CD4-positive, CD25-positive, alpha-beta regulatory T cell (primary cell): Measurements from ENCODE around the gene DHX35. TPM values are rescaled to one million over a fixed set of nuclear protein-coding genes. Genes with fewer than 3 reads are reported as not detected.

Experiments
- ATAC-seq, 2 donors: fragments of 150-1000 bp; cut with Tn5 transposase; one replicate each; pipeline ENCODE4 v1.10.0; 2021; ENCODE audit warnings: low read depth in 2 of 2, moderate number of reproducible peaks in 2 of 2, moderate library complexity in 1 of 2
- DNase-seq, 3 donors: peaks; one replicate each; pipeline versions ENCODE4 v3.0.0 to v3.0.0-alpha.2; 2012 to 2022; ENCODE audit warnings: mixed read lengths in 1 of 3
- H3K27ac ChIP-seq: one replicate; pipeline ENCODE4 v1.7.0; 2013; ENCODE audit warnings: mild to moderate bottlenecking, low read length; ENCODE audit not compliant: insufficient read depth, poor library complexity, severe bottlenecking
- H3K27me3 ChIP-seq: one replicate; pipeline ENCODE4 v1.7.0; 2013; ENCODE audit warnings: low read length; ENCODE audit not compliant: control insufficient read depth, insufficient read depth
- H3K36me3 ChIP-seq: one replicate; pipeline ENCODE4 v1.7.0; 2013; ENCODE audit warnings: mild to moderate bottlenecking, low read length, moderate library complexity; ENCODE audit not compliant: control insufficient read depth, insufficient read depth
- H3K4me1 ChIP-seq: 2 replicates; pipeline ENCODE4 v1.7.0; 2013; ENCODE audit warnings: mild to moderate bottlenecking, low read length; ENCODE audit not compliant: insufficient read depth, control insufficient read depth, poor library complexity, severe bottlenecking
- H3K4me3 ChIP-seq: one replicate; pipeline ENCODE4 v1.7.0; 2013; ENCODE audit warnings: low read depth, mild to moderate bottlenecking, low read length, moderate library complexity
- H3K9me3 ChIP-seq, 2 experiments: 1 replicate in 1 of 2; 2 replicates in 1 of 2; pipeline ENCODE4 v1.7.0; 2013; ENCODE audit warnings: low read length in 2 of 2, mild to moderate bottlenecking in 1 of 2, moderate library complexity in 1 of 2; ENCODE audit not compliant: control insufficient read depth in 2 of 2
- H3K27ac Mint-ChIP-seq, 3 donors: one replicate each; pipeline ENCODE4 v1.8.0; 2020 to 2022; ENCODE audit warnings: mild to moderate bottlenecking in 3 of 3, mixed read lengths in 3 of 3, moderate library complexity in 2 of 3
- H3K27me3 Mint-ChIP-seq: one replicate; pipeline ENCODE4 v1.8.0; 2022; ENCODE audit warnings: mild to moderate bottlenecking, mixed read lengths
- H3K36me3 Mint-ChIP-seq: one replicate; pipeline ENCODE4 v1.8.0; 2020; ENCODE audit warnings: mixed read lengths
- H3K4me1 Mint-ChIP-seq, 4 donors: one replicate each; pipeline ENCODE4 v1.8.0; 2020 to 2022; ENCODE audit warnings: mixed read lengths in 4 of 4, mild to moderate bottlenecking in 1 of 4
- H3K4me3 Mint-ChIP-seq, 4 donors: one replicate each; pipeline ENCODE4 v1.8.0; 2020 to 2022; ENCODE audit warnings: mild to moderate bottlenecking in 4 of 4, mixed read lengths in 4 of 4, moderate library complexity in 3 of 4
- H3K9me3 Mint-ChIP-seq, 7 donors: one replicate each; pipeline ENCODE4 v1.8.0; 2020 to 2022; ENCODE audit warnings: mixed read lengths in 7 of 7, mild to moderate bottlenecking in 3 of 7, moderate library complexity in 2 of 7
- polyA plus RNA-seq, 4 donors: library from polyadenylated mRNA; unstranded; fragments of 300-500 nt; fragmentation: Illumina TruSeq; gene quantifications; one replicate each; pipeline ENCODE4 v1.2.3, GENCODE V29; 2021
- total RNA-seq: library from RNA; stranded (reverse); gene quantifications from one replicate; pipeline ENCODE4 v1.2.3, GENCODE V29; 2022

The DHX35 gene
- total and polyA plus RNA-seq, 5 donors from 2014 or later, result 4.0 to 12.4 (median 5.7) TPM

DNA sequence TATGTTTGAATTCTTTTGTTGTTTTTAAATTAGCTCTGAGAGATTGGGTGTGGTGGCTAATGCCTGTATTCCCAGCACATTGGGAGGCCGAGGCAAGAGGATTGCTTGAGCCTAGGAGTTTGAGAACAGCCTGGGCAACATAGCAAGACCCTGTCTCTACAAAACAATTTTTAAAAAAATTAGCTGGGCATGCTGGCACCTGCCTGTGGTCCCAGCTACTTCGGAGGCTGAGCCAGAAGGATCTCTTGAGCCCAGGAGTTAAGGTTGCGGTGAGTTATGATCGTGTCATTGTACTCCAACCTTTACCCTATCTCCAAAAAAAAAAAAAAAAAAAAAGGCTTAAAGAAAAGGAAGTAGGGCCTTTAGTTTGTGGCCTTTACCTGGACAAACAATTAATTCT lies 22.9 kb downstream of the DHX35 start:
- no peaks in the 10 kb centered on the region for H3K9me3 ChIP-seq
- Mint-ChIP-seq H3K4me1 (peaks cover 14 to 20% (median 18%) of the 10 kb centered on the region in 4 donors), H3K4me3 (no peak overlapping the region), H3K36me3 (peaks cover 38% of the 10 kb centered on the region), H3K9me3 (no peaks in the 10 kb centered on the region), H3K27me3 (no peaks in the 10 kb centered on the region), H3K27ac (peak overlapping the region in 1 of 3 donors; percentile 18)
- H3K36me3 ChIP-seq, result peaks cover 24% of the 10 kb centered on the region
- DNase-seq (no peak), ATAC-seq (no peak)
- H3K27ac ChIP-seq, result no peak overlapping the region
- H3K4me3 ChIP-seq, result no peak overlapping the region
- H3K4me1 ChIP-seq, result no peaks in the 10 kb centered on the region
- no peaks in the 10 kb centered on the region for H3K27me3 ChIP-seq

GRCh38 chr20:38985603-38986170 lies 23.5 kb downstream of the DHX35 start:
- ATAC-seq, result no peak
- H3K9me3 Mint-ChIP-seq, result no peaks in the 10 kb centered on the region
- Histone ChIP-seq H3K27ac (no peak overlapping the region), H3K9me3 (no peaks in the 10 kb centered on the region), H3K4me3 (no peak overlapping the region), H3K4me1 (no peaks in the 10 kb centered on the region), H3K27me3 (no peaks in the 10 kb centered on the region), H3K36me3 (peaks cover 27% of the 10 kb centered on the region)
- no peak overlapping the region for H3K4me3 Mint-ChIP-seq
- no peak for DNase-seq
- peaks cover 40% of the 10 kb centered on the region for H3K36me3 Mint-ChIP-seq
- peaks cover 12 to 18% (median 15%) of the 10 kb centered on the region in 4 donors for H3K4me1 Mint-ChIP-seq
- no peaks in the 10 kb centered on the region for H3K27me3 Mint-ChIP-seq
- H3K27ac Mint-ChIP-seq, result no peak overlapping the region

- peaks cover 44% of the 10 kb centered on the region for H3K36me3 Mint-ChIP-seq
- Histone ChIP-seq H3K36me3 (peaks cover 30% of the 10 kb centered on the region), H3K9me3 (no peaks in the 10 kb centered on the region), H3K27me3 (no peaks in the 10 kb centered on the region), H3K4me3 (no peak overlapping the region), H3K4me1 (no peaks in the 10 kb centered on the region), H3K27ac (no peak overlapping the region)
- H3K9me3 Mint-ChIP-seq, result no peaks in the 10 kb centered on the region
- peaks cover 6 to 18% (median 11%) of the 10 kb centered on the region in 4 donors for H3K4me1 Mint-ChIP-seq
- H3K4me3 Mint-ChIP-seq, result no peak overlapping the region
- DNase-seq (peak in 1 of 3 donors; percentile 48), ATAC-seq (no peak)
- H3K27ac Mint-ChIP-seq, result peak overlapping the region in 2 of 3 donors; percentile 23 to 58
- H3K27me3 Mint-ChIP-seq, result no peaks in the 10 kb centered on the region
Observed at GRCh38 chr20:38986663-38987062, 24.5 kb downstream of the DHX35 start.

GRCh38 chr20:38987777-38988176 lies 25.6 kb downstream of the DHX35 start:
- Mint-ChIP-seq H3K4me1 (peaks cover 6 to 14% (median 9%) of the 10 kb centered on the region in 4 donors), H3K36me3 (peaks cover 44% of the 10 kb centered on the region), H3K4me3 (no peak overlapping the region), H3K27ac (peak overlapping the region in 1 of 3 donors; percentile 39), H3K9me3 (no peaks in the 10 kb centered on the region), H3K27me3 (no peaks in the 10 kb centered on the region)
- Histone ChIP-seq H3K36me3 (peaks cover 32% of the 10 kb centered on the region), H3K4me1 (no peaks in the 10 kb centered on the region), H3K27ac (no peak overlapping the region), H3K4me3 (no peak overlapping the region), H3K27me3 (no peaks in the 10 kb centered on the region), H3K9me3 (no peaks in the 10 kb centered on the region)
- no peak for ATAC-seq
- DNase-seq, result no peak

- Mint-ChIP-seq H3K4me3 (no peak overlapping the region), H3K27me3 (no peaks in the 10 kb centered on the region), H3K36me3 (peaks cover 45% of the 10 kb centered on the region), H3K27ac (no peak overlapping the region), H3K4me1 (peaks cover 6 to 10% (median 9%) of the 10 kb centered on the region in 4 donors), H3K9me3 (no peaks in the 10 kb centered on the region)
- Histone ChIP-seq H3K9me3 (no peaks in the 10 kb centered on the region), H3K27ac (no peak overlapping the region), H3K4me1 (no peaks in the 10 kb centered on the region), H3K4me3 (no peak overlapping the region), H3K36me3 (peaks cover 38% of the 10 kb centered on the region), H3K27me3 (no peaks in the 10 kb centered on the region)
- DNase-seq (no peak), ATAC-seq (no peak)
Observed at GRCh38 chr20:38990728-38991127, 28.6 kb downstream of the DHX35 start.

GRCh38 chr20:38991814-38992704 lies 29.9 kb downstream of the DHX35 start:
- H3K9me3 Mint-ChIP-seq, result no peaks in the 10 kb centered on the region
- peak overlapping the region in 2 of 3 donors; percentile 18 to 44 for H3K27ac Mint-ChIP-seq
- no peak for ATAC-seq
- DNase-seq, result no peak
- Histone ChIP-seq H3K36me3 (peaks cover 45% of the 10 kb centered on the region), H3K9me3 (no peaks in the 10 kb centered on the region), H3K4me1 (no peaks in the 10 kb centered on the region), H3K4me3 (no peak overlapping the region), H3K27ac (no peak overlapping the region), H3K27me3 (no peaks in the 10 kb centered on the region)
- peaks cover 6 to 9% (median 7%) of the 10 kb centered on the region in 4 donors for H3K4me1 Mint-ChIP-seq
- no peaks in the 10 kb centered on the region for H3K27me3 Mint-ChIP-seq
- H3K4me3 Mint-ChIP-seq, result no peak overlapping the region
- H3K36me3 Mint-ChIP-seq, result peaks cover 52% of the 10 kb centered on the region

DNA sequence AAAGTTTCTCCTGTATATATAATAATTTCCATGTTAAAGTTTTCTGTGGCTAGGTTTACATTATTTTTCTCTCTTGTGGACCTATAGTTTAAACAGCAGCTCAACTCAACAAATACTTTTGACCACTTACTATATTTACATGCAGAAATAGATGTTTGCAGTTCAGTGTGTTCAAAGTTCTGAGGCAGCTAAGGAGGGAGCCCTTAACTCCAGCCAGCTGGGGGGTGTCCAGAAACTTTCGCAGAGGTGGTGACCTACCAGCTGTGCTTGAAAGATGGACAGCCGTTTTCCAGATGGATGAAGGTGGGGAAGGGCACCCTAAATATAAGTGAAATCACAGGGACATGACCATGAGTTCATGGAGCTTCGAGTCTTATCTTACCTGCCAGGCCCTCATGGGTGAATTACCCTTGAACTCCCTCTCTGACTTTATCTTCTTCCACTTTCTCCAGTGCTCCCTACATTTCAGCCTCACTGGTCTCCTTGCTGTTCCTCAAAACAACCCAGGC lies 33.4 kb downstream of the DHX35 start:
- no peaks in the 10 kb centered on the region for H3K9me3 Mint-ChIP-seq
- peaks cover 4 to 19% (median 14%) of the 10 kb centered on the region in 4 donors for H3K4me1 Mint-ChIP-seq
- H3K27me3 Mint-ChIP-seq, result no peaks in the 10 kb centered on the region
- Histone ChIP-seq H3K4me3 (no peak overlapping the region), H3K27me3 (no peaks in the 10 kb centered on the region), H3K36me3 (peaks cover 40% of the 10 kb centered on the region), H3K27ac (no peak overlapping the region), H3K4me1 (no peaks in the 10 kb centered on the region), H3K9me3 (no peaks in the 10 kb centered on the region)
- no peak for DNase-seq
- H3K4me3 Mint-ChIP-seq, result no peak overlapping the region
- no peak for ATAC-seq
- H3K27ac Mint-ChIP-seq, result no peak overlapping the region
- H3K36me3 Mint-ChIP-seq, result peaks cover 54% of the 10 kb centered on the region
